COLO829 (cell line): ENCODE results near the gene B3GNT7.
A peak's percentile ranks its signal among the peaks of the same experiment; 100 is the strongest.
"Not testable (repeated sequence)": the region's sequence is repeated elsewhere in the genome, so short reads cannot be mapped to it uniquely, and the experiment has no call there.

Experiments used
- DNase-seq: peaks from one replicate; pipeline ENCODE4 v3.0.0; 2012; ENCODE audit warnings: low spot score

Gene B3GNT7

DNA sequence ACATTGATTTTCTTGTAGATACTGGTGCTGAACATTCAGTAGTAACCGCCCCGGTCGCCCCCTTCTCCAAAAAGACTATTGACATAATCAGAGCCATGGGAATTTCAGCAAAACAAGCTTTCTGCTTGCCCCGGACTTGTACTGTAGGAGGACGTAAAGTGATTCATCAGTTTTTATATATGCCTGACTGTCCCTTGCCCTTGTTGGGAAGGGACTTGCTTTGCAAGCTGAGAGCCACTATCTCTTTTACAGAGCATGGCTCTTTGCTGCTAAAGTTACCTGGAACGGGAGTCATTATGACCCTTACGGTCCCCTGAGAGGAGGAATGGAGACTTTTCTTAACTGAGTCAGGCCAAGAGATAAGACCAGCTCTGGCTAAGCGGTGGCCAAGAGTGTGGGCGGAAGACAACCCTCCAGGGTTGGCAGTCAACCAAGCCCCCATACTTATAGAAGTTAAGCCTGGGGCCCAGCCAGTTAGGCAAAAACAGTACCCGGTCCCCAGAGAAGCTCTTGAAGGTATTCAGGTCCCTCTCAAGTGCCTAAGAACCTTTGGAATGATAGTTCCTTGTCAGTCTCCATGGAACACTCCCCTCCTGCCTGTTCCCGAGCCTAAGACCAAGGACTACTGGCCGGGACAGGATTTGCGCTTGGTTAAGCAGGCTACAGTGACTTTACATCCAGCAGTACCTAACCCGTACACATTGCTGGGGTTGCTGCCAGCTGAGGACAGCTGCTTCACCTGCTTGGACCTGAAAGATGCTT is 8.1 kb downstream of the B3GNT7 start:
- DNase-seq = not testable (repeated sequence)

DNA sequence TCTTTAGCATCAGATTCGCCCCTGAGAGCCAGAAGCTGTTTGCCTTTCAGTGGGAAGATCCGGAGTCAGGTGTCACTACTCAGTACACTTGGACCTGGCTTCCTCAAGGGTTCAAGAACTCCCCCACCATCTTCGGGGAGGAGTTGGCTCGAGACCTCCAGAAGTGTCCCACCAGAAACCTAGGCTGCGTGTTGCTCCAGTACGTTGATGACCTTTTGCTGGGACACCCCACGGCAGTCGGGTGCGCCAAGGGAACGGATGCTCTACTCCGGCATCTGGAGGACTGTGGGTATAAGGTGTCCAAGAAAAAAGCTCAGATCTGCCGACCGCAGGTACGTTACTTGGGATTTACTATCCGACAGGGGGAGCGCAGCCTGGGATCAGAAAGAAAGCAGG is 8.7 kb downstream of the B3GNT7 start:
- DNase-seq = not testable (repeated sequence)

DNA sequence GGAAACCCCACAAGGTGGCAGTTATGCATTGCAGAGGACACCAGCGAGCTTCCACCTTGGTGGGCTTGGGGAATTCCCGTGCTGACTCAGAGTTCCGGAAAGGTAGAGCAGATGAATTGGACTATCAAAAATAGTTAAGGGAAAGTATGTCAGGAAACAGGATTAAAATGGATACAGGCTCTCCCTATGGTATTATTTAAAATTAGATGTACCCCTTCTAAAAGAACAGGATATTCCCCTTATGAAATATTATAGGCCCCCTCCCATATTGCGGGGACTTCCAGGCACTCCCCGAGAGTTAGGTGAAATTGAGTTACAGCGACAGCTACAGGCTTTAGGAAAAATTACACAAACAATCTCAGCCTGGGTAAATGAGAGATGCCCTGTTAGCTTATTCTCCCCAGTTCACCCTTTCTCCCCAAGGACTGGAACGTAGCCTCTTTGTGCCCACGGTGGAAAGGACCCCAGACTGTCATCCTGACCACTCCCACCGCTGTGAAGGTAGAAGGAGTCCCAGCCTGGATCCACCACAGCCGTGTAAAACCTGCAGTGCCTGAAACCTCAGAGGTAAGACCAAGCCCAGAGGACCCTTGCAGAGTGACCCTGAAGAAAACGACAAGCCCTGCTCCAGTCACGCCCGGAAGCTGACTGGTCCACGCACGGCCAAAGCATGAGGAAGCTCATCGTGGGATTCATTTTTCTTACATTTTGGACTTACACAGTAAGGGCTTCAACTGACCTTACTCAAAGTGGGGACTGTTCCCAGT is 10.3 kb downstream of the B3GNT7 start:
- not testable (repeated sequence) for DNase-seq

DNA sequence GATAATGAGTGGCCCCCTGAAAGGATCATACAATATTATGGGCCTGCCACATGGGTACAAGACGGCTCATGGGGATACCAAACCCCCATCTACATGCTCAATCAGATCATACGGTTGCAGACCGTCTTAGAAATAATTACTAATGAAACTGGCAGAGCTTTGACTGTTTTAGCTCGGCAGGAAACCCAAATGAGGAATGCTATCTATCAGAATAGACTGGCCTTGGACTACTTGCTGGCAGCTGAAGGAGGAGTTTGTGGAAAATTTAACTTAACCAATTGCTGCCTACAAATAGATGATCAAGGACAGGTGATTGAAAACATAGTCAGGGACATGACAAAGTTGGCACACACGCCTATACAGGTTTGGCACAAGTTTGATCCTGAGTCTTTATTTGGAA is 12.2 kb downstream of the B3GNT7 start:
- not testable (repeated sequence) for DNase-seq

DNA sequence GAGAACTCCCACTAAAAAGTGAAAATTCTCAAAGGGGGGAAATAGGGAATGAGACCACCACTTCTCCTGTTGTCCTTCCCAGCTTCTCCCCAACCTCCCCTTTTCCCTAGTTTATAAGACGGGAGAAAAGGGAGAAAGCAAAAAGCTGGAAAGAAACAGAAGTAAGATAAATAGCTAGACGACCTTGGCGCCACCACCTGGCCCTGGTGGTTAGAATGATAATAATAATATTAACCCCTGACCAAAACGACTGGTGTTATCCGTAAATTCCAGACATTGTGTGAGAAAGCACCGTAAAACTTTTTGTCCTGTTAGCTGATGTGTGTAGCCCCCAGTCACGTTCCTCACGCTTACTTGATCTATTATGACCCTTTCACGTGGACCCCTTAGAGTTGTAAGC is 12.8 kb downstream of the B3GNT7 start:
- DNase-seq = not testable (repeated sequence)

DNA sequence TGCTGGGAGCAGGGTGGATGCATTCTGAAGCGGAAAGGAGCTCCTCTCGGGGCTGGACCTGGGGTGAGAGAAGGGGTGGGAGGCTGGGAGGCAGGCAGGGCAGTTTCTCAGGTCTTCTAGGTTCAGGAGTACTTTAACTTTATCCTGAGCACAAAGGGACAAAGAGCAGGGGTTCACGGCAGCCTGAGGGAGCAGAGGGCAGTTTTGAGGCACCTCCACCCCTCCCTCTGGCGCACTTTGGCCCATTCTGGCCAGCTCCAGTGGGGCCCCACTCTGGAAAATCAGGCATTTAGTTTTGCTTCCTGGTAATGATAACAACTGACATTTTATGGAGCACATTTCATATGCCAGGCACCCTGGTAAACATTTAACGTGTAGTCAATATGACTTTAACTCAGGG is 14.3 kb downstream of the B3GNT7 start:
- no peak for DNase-seq

DNA sequence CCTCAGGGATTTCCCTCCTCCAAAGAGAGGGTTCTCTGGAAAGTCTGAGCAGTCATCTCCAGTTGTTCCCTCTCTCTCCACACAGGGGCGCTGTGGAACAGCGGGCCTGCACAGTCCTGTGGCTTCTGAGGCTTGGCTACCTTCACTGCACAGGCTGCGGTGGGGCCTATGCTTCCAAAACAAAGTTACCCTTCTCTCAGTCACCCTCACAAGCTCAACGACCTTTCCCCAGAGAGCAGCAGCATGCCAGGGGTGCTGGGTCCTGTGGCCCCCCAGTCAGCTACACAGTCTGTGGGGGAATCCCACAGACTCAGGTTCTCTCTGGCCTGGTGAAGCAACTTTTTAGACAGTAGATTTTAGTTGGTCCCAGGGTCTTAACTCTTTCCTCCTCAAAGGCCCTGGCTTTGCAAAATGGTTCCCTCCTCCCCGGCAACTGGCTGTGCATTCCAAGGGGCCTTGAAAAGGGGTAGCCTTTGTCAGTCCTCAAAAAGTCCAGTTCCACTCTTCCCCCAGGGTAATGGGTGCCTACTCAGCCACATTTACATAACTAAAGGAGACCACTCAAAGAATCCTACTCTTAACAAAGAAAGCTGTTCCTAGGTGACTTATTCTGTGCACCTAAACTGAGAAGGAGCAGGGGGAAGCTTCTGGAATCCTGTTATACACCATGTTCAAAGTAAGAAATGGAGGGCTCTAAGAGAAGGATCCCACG is 14.9 kb downstream of the B3GNT7 start:
- no peak for DNase-seq

DNA sequence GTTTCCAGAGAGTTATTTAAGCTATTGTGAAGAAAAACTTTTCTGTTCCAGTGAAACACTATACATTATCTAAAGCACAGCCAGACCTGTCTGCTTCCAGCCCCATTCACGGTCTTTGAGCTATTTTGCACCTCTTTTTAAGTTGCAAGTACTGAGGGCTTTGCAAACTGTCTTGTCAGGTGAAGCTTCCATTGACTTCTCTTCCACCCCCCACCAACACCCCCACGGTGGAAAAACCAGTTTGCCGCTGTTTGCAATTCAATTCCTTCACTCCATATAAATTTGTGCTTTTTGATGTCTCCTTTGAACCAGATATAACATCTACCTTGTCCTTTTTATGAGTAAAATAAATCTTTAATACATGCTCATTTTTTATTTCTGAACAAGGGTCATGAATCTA is 15.7 kb downstream of the B3GNT7 start:
- no peak for DNase-seq

DNA sequence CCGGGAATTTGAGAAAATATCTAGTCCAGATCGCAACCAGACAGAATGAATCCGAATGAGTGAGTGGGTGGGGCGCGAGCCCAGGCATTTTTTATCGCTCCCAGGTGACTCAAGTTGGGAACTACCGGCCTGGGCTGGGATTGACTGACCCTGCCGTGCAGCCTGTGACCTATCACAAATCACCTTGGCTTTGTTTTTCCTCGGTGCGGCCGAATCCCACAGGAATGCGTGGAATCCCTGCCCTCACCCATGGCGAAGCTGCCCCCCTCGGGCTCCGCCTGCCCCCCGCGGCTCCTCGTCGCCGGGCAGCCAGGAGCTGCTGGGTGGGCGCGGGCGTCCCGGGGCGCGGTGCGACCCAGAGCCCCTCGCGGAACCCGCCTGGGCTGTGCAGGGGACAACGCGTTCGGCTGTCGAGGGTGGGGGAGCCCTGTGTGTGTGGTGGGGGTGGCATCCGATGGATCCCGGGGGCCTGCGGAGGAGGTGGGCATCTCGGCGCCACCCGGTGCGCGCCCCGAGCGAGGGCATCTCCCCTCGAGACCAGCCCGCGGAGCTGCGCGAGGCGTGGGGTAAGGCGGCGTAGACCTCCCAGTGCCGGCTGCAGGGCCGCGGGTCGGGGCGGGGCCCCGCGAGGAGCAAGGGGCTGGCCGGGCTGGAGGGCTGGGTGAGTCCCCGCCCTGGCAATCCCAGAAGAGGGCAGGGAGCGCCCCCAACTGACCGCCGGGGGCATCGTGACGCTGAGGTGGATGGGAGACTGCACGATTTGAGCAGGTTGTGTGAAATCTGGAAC is 16.5 kb downstream of the B3GNT7 start:
- peak; percentile 65 for DNase-seq

DNA sequence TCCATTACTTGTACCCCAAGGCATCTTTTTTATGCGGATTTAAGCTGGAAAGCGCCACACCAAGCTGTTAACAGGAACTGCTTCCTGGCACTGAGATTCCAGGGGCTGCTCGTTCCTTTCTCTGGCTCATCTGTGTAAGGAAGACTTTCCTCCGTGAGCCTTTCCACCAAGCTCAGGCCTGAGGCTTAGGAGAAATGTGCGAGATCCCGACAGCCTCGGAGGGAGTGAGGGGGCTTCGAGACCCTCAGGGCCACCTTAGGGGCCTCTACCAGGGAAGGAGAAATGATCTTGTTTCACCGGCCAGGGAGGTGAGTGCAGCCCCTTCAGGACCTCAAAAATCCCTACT is 17.1 kb downstream of the B3GNT7 start:
- no peak for DNase-seq

DNA sequence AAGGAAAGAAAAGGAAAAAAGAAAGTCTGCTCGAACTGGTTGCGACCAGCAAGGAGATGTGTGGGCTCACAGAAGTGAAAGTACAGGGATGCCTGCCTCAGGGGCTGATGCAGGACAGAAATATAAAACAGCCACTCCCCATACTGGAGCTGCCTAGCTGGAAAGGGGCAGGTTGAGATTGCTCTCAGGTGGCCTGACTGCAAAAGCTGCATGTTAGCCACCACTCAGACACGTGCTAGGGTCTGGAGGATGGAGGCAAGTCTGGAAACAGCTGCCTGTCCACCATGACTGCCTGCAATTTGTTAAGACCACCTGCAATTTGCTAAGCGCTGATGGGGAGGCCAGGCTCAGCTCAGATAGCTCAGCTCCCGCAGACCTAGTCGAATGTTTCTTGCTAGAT is 17.9 kb downstream of the B3GNT7 start:
- no peak for DNase-seq

DNA sequence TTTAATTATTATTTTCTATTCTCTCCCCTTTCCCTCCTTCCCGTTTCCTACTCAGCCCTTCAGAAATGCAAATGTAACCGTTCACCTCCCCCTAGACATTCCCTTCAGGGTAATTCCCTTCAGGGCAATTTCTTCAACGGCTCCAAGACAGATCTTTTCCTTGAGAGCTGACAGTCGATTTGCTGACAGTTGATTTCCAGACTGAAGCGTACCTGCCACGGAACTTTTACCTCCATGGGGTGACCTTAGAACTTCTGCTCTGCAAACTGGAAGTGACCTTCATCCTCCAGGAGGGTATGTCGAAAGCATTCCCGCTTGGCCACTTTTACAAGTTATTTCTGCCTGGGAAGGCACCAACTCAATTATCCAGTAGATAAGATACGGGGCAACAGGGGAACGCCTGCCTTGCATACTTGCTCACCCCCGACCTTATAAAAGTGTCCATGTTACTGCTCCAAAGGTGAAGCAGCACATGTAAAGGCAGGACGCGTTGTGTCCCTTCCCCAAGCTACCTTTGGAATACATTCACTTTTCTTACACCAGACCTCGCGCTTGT is 18.5 kb downstream of the B3GNT7 start:
- DNase-seq = no peak

DNA sequence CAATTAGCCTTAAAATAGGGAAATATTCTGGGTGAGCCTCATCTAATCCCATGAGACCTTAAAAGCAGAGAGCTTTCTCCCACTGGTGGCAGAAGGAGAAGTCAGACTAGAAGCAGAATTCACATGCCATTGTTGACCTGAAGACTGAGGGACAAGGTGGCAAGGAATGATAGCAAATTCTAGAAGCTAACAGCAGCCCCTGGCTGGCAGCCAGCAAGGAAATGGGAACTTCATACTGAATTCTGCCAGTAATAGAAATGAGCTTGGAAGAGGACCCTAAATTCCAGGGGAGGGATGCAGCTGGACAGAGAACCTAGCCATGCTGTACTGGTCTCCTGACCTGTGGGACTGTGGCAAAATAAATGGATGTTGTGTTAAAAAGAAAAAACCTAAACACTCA is 19.5 kb downstream of the B3GNT7 start:
- no peak for DNase-seq

DNA sequence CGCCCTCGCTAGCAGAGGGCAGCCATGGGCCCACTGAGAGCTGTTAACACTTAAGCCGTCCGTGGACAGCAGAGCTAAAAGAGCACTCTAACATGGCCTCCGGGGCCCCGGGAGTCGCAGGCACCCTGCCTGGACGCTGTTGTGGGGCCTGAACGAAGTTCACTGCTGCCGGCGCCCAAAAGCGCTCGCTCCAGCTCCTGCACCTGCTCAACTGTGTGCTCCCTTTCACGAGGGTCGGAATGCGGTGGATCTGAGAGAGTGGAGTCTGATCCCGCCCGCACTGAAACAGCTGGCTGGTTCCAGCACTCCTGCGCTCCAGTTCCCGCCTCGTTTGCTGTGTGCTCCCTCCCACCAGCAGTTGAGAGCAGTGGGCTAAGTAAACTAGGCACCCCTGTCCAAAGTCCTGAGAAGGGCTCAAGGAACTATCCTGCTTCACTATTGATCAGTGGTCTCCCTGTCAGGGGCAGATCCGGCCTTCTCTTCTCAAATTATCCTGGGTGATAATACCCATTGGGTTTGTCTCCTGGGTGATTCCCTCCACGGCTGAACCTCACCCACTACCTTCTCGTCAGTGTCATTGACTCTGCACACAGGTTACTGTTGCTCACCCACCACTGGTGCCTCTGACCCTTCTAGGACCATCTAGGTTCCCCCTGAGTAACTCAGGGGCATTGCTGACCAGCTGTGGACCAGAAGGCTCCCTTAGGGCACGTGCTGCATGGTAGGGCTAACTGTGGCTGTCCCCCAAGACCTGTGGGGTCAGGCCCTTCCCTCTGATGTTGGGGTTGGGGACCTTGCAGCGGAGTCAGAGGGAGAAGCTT is 23.5 kb downstream of the B3GNT7 start:
- no peak for DNase-seq

DNA sequence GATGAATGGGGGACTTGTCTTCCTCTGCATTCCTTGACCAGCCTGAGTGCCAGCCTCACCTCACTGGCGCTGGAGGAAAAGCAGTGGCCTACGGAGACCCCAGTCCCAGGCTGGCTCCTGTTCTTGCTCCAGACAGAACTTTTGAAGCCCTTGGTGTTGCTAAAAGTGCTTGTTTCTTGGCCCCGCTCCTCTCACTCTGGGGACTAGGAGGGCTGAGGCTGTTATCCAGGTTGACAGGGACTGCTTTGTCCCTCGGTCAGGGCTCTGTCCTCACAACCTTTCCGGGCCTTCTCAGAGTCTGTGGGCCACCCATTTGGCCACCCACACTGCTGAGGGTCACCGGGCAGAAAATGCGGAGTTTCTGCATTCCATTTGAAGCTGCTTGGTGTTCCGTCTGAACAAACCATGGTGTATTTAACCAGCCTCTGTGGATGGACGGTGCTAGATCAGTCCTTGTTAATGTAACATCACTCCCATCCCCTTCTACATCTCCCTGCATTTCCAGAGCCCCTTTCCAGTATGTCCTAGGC is 25.6 kb downstream of the B3GNT7 start:
- DNase-seq = no peak

DNA sequence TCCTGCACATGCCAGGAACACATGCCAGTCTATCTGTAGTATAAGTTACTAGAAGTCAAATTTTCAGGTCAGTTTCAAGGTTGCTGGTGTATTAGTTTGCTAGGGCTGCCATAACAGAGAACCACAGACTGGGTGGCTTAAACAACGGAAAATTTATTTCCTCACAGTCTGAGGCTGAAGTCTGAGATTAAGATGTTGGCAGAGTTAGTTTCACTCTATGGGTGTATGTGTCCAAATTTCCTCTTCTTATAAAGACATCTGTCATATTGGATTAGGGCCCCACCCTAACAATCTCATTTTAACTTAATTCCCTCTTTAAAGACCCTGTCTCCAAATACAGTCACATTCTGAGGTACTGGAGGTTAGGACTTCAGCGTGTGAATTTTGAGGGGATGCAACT is 26.5 kb downstream of the B3GNT7 start:
- no peak for DNase-seq

DNA sequence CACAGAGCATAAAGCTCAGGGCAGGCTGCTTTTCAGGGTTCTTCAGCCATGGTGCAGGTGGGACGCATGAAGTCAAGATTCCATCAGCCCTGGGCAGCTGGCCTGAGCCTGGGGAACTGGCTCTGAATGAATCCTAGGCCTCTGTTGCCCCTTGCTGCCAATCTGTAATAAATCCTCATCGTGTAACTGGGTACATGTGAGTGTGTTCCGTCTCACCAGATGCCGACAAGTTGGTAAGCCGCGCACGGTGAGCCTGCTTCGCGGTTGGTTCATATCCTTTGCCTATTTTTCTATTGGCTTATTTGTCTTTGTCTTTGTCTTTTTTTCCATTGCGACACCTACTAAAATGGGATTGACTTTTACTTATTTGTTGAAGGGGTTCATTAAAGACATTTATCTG is 27.7 kb downstream of the B3GNT7 start:
- DNase-seq = no peak

DNA sequence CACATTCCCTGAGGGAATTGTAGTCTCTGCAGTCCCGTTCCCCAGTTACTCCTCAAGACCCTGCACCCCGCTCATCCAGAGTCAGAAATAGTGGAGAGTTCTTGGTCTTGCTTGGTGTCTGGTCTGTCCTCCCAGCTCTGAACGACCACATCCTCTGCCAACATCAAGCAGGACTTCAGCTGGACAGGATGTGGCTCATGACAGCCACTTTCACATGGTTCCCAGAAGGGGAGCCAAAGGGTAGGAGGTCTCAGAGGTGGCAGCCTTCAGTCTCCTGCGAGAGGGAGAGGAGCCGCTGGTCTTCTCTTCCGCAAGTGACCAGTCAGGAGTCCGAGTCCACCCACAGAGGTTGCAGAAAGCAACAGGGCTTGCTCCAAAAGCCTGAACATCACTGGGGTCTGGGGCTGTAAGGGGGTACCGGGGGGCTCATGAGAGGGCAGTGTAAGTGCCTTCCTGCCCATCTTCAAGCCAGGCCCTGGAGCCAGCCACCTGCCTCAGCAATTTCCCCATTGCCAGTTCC is 29.8 kb downstream of the B3GNT7 start:
- no peak for DNase-seq

DNA sequence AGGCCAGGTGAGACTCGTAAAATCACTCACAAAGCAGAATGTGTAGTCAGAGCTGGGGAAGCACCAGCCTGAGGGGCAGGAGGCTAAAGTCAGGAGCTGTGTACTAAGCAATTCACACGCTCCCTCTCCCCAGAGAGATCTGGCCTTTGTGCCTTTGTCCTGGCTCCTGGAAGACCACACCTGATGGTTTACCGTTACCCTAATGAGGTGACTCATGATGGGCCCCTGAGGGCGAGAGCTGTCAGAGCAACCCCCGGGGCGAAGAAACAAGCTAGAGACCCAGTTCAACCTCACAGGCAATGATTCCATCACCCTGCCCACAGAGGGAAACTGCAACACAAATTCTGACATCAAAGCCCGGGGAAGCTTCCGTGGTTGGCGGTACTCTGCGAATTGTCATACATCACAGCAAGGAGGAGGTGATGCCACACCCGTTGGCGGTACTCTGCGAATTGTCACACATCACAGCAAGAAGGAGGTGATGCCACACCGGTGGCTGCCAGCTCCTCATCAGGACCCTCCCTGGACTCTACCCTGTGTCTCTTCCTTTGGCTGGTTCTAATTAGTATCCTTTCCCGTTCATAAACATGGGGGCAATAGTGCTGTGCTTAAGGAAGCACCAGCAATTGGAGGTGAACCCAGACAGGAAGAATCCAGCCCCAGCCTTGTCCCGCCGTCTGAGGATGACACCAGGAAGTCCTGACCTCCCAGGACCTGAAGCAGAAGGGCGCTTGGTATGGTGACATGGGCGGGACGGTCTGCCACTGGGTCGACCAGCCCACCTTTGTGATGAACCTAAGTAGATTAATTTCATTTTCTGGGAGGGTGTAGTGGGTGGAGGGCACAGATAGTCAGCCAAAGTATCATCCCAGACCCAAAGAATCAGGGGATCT is 30.5 kb downstream of the B3GNT7 start:
- DNase-seq = no peak

DNA sequence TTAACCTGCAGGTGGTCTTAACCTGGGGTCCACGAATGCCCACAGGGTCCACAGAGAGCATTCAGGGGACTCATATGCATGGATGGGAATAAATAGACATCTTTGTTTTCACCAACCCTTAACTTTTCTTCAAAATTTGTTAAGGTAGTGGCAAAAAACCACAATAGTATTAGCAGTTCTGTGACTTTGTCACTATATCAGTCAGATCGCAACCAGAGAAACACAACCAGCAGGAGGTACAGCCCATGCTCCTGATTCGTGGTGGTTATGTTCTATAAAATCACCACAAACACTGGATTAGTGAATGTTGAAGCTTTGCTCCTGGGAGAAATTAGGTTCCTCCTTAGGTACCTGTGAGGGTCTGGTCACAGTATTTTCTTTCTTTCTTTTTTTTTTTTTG is 31.6 kb downstream of the B3GNT7 start:
- no peak for DNase-seq
